T-helper 1 cell (primary cell): Measurements from ENCODE around the gene CAMKMT.

Source experiments
- DNase-seq, 5 donors: peaks; one replicate each; pipeline ENCODE4 v3.0.0-alpha.2; 2012 to 2020

The CAMKMT gene

GRCh38 chr2:44807201-44808025 is 445.7 kb downstream of the CAMKMT start:
- no peak for DNase-seq

- no peak for DNase-seq
Measured at GRCh38 chr2:44810892-44811530, 449.3 kb downstream of the CAMKMT start.

GRCh38 chr2:44813165-44813564 is 451.4 kb downstream of the CAMKMT start:
- no peak for DNase-seq

GRCh38 chr2:44813658-44814057 is 451.9 kb downstream of the CAMKMT start:
- DNase-seq: no peak

GRCh38 chr2:44817256-44817655 is 455.5 kb downstream of the CAMKMT start:
- DNase-seq: no peak

GRCh38 chr2:44817673-44818335 is 456.1 kb downstream of the CAMKMT start:
- no peak for DNase-seq

GRCh38 chr2:44819061-44819460 is 457.3 kb downstream of the CAMKMT start:
- DNase-seq: no peak

- no peak for DNase-seq
Measured at GRCh38 chr2:44821500-44821899, 459.8 kb downstream of the CAMKMT start.

GRCh38 chr2:44822174-44822573 is 460.4 kb downstream of the CAMKMT start:
- no peak for DNase-seq
